Fibroblast of lung (primary cell): ENCODE measurements around the gene HIPK3. TPM values are rescaled to one million over a fixed set of nuclear protein-coding genes. Genes with fewer than 3 reads are reported as not detected.

Experiments used
- DNase-seq, 2 donors: peaks; one replicate each; pipeline versions ENCODE4 v3.0.0 to v3.0.0-alpha.2; 2010; ENCODE audit warnings: low read depth in 2 of 2
- H2AFZ ChIP-seq: 2 replicates; pipeline ENCODE4 v1.5.1; 2012; ENCODE audit warnings: low read length, control low read depth, inconsistent platforms
- H3K27ac ChIP-seq: 2 replicates; pipeline ENCODE4 v1.5.1; 2011; ENCODE audit warnings: low read length, control low read depth; ENCODE audit not compliant: insufficient read depth
- H3K27me3 ChIP-seq: 2 replicates; pipeline ENCODE4 v1.5.1; 2011; ENCODE audit warnings: mild to moderate bottlenecking, low read length; ENCODE audit not compliant: control insufficient read depth, insufficient read depth
- H3K36me3 ChIP-seq: 2 replicates; pipeline ENCODE4 v1.5.1; 2011; ENCODE audit warnings: low read length; ENCODE audit not compliant: control insufficient read depth, insufficient read depth
- H3K4me1 ChIP-seq: 2 replicates; pipeline ENCODE4 v1.5.1; 2011; ENCODE audit warnings: low read length; ENCODE audit not compliant: control insufficient read depth, insufficient read depth; ENCODE audit errors: extremely low read depth
- H3K4me2 ChIP-seq: 2 replicates; pipeline ENCODE4 v1.5.1; 2011; ENCODE audit warnings: low read length, control low read depth; ENCODE audit not compliant: insufficient read depth; ENCODE audit errors: extremely low read depth
- H3K4me3 ChIP-seq, 4 experiments: fragments of 200-600 bp in 1 of 4; sonication (generic) in 1 of 4; replicated peaks in 1 of 4; 2 replicates each; pipeline ENCODE4 v1.5.1; 2011 to 2016; ENCODE audit warnings: low read length in 4 of 4, low read depth in 3 of 4, mild to moderate bottlenecking in 3 of 4, control low read depth in 2 of 4, inconsistent platforms in 1 of 4, mixed read lengths in 1 of 4; ENCODE audit not compliant: insufficient read depth in 1 of 4; ENCODE audit errors: control extremely low read depth in 1 of 4
- H3K79me2 ChIP-seq: 2 replicates; pipeline ENCODE4 v1.5.1; 2012; ENCODE audit warnings: mild to moderate bottlenecking, low read length, inconsistent platforms; ENCODE audit not compliant: control insufficient read depth, insufficient read depth
- H3K9ac ChIP-seq: 2 replicates; pipeline ENCODE4 v1.5.1; 2011; ENCODE audit warnings: mild to moderate bottlenecking, low read length, control low read depth; ENCODE audit not compliant: insufficient read depth
- H3K9me3 ChIP-seq: 2 replicates; pipeline ENCODE4 v1.5.1; 2012; ENCODE audit warnings: low read depth, low read length; ENCODE audit not compliant: control insufficient read depth, insufficient read depth
- H4K20me1 ChIP-seq: 2 replicates; pipeline ENCODE4 v1.5.1; 2011; ENCODE audit warnings: low read length; ENCODE audit not compliant: control insufficient read depth, insufficient read depth; ENCODE audit errors: extremely low read depth
- CTCF ChIP-seq, 2 donors: IDR thresholded peaks in 1 of 2; conservative IDR thresholded peaks in 1 of 2; 1 replicate in 1 of 2; 2 replicates in 1 of 2; pipeline ENCODE4 v1.5.1; 2011 to 2012; ENCODE audit warnings: low read length in 2 of 2, control low read depth in 1 of 2, inconsistent platforms in 1 of 2, low read depth in 1 of 2, mild to moderate bottlenecking in 1 of 2
- EZH2 ChIP-seq: IDR thresholded peaks from 2 replicates; pipeline ENCODE4 v1.5.1; 2012; ENCODE audit warnings: low read length, control low read depth, mild to moderate bottlenecking; ENCODE audit errors: missing control alignments
- polyA plus RNA-seq, 2 donors: library from polyadenylated mRNA; depleted of rRNA in 1 of 2; stranded (reverse) in 1 of 2; unstranded in 1 of 2; fragments of >200 nt; gene quantifications; 2 replicates each; pipeline ENCODE4 v1.2.1, GENCODE V29; 2011 to 2012; ENCODE audit warnings: missing spikeins in 1 of 2
- total RNA-seq: library from RNA; depleted of rRNA; stranded (reverse); fragments of >200 nt; gene quantifications from 2 replicates; pipeline ENCODE4 v1.2.1, GENCODE V29; 2014

Gene HIPK3
- total and polyA plus RNA-seq, 2 donors (not counting 1 experiment from before 2014, with no cell fraction given) = 24.5 to 89.8 TPM

GRCh38 chr11:33294224-33294623 lies 37.0 kb downstream of the HIPK3 start:
- Histone ChIP-seq H3K4me1 (no peaks in the 10 kb centered on the region), H3K36me3 (peaks cover 1% of the 10 kb centered on the region), H3K9ac (no peak overlapping the region), H3K9me3 (no peaks in the 10 kb centered on the region), H3K27me3 (no peaks in the 10 kb centered on the region), H3K79me2 (peaks cover 62% of the 10 kb centered on the region), H2AFZ (no peak overlapping the region), H3K4me2 (no peak overlapping the region), H4K20me1 (no peaks in the 10 kb centered on the region), H3K4me3 (no peak overlapping the region), H3K27ac (no peak overlapping the region)
- TF ChIP-seq EZH2 (no peak), CTCF (conservative IDR thresholded peaks at IDR 0.05 in 1 of 2, IDR thresholded peaks at IDR 0.05 in 1 of 2; ENCODE audit: low read depth in 1 of 2, low read length in 2 of 2) (no peak)
- no peak for DNase-seq

- peaks cover 1% of the 10 kb centered on the region for H3K36me3 ChIP-seq
- no peak overlapping the region for H3K27ac ChIP-seq
- no peaks in the 10 kb centered on the region for H3K27me3 ChIP-seq
- no peak for TF ChIP-seq EZH2
- TF ChIP-seq CTCF (conservative IDR thresholded peaks at IDR 0.05 in 1 of 2, IDR thresholded peaks at IDR 0.05 in 1 of 2; ENCODE audit: low read depth in 1 of 2, low read length in 2 of 2) = no peak
- no peak overlapping the region for H3K4me3 ChIP-seq
- peaks cover 66% of the 10 kb centered on the region for H3K79me2 ChIP-seq
- H3K4me1 ChIP-seq = no peaks in the 10 kb centered on the region
- H4K20me1 ChIP-seq = no peaks in the 10 kb centered on the region
- no peak overlapping the region for H3K9ac ChIP-seq
- H2AFZ ChIP-seq = no peak overlapping the region
- no peak for DNase-seq
- H3K4me2 ChIP-seq = no peak overlapping the region
- no peaks in the 10 kb centered on the region for H3K9me3 ChIP-seq
These were observed 37.6 kb downstream of the HIPK3 start for GRCh38 chr11:33294797-33295196.

GRCh38 chr11:33296695-33297094 lies 39.5 kb downstream of the HIPK3 start:
- no peaks in the 10 kb centered on the region for H4K20me1 ChIP-seq
- no peak overlapping the region for H3K4me2 ChIP-seq
- no peak for TF ChIP-seq EZH2
- no peak for TF ChIP-seq CTCF (conservative IDR thresholded peaks at IDR 0.05 in 1 of 2, IDR thresholded peaks at IDR 0.05 in 1 of 2; ENCODE audit: low read depth in 1 of 2, low read length in 2 of 2)
- H3K79me2 ChIP-seq = peaks cover 66% of the 10 kb centered on the region
- no peak for DNase-seq
- no peak overlapping the region for H3K27ac ChIP-seq
- no peaks in the 10 kb centered on the region for H3K27me3 ChIP-seq
- H3K9ac ChIP-seq = no peak overlapping the region
- no peak overlapping the region for H3K4me3 ChIP-seq
- H3K36me3 ChIP-seq = peaks cover 1% of the 10 kb centered on the region
- H3K4me1 ChIP-seq = no peaks in the 10 kb centered on the region
- H2AFZ ChIP-seq = no peak overlapping the region
- H3K9me3 ChIP-seq = no peaks in the 10 kb centered on the region
